SU-DHL-6 (cell line): ENCODE measurements around the gene OSBPL10.

Experiments used
- H2AFZ ChIP-seq: fragments of 200-600 bp; sonication (generic); 2 replicates; pipeline ENCODE4 v1.6.1; 2014; ENCODE audit warnings: low read depth, mild to moderate bottlenecking, moderate library complexity, mixed read lengths, antibody characterized with exemption, low read length; ENCODE audit not compliant: severe bottlenecking
- H3F3A ChIP-seq: fragments of 200-600 bp; shearing (Covaris generic); 2 replicates; pipeline ENCODE4 v1.6.0; 2016; ENCODE audit warnings: antibody characterized with exemption, mild to moderate bottlenecking; ENCODE audit not compliant: insufficient read depth
- H3K27ac ChIP-seq: fragments of 200-600 bp; sonication (generic); 2 replicates; pipeline ENCODE4 v1.5.1; 2016; ENCODE audit warnings: low read depth, mild to moderate bottlenecking, low read length, moderate library complexity, mixed read lengths
- H3K27me3 ChIP-seq: fragments of 200-600 bp; sonication (generic), shearing (Covaris generic); 2 replicates; pipeline ENCODE4 v1.6.0; 2014; ENCODE audit warnings: mild to moderate bottlenecking, low read length
- H3K36me3 ChIP-seq: fragments of 200-600 bp; sonication (generic); 2 replicates; pipeline ENCODE4 v1.6.1; 2014; ENCODE audit warnings: mild to moderate bottlenecking, low read length, mixed read lengths
- H3K4me2 ChIP-seq: fragments of 300-600, 200-600 bp; shearing (Covaris generic), sonication (generic); 2 replicates; pipeline ENCODE4 v1.6.0; 2014; ENCODE audit warnings: low read length, low read depth, mild to moderate bottlenecking; ENCODE audit not compliant: poor library complexity, severe bottlenecking
- H3K4me3 ChIP-seq: fragments of 200-600 bp; sonication (generic); 2 replicates; pipeline ENCODE4 v1.5.1; 2014; ENCODE audit warnings: antibody characterized with exemption, low read length, mild to moderate bottlenecking, mixed read lengths; ENCODE audit not compliant: insufficient read depth, poor library complexity, severe bottlenecking
- H3K79me2 ChIP-seq: fragments of 200-600 bp; sonication (generic); 2 replicates; pipeline ENCODE4 v1.6.1; 2014; ENCODE audit warnings: mild to moderate bottlenecking, low read length, moderate library complexity; ENCODE audit not compliant: insufficient read depth
- H3K9ac ChIP-seq: fragments of 200-600 bp; sonication (generic); 2 replicates; pipeline ENCODE4 v1.7.0; 2014; ENCODE audit warnings: mild to moderate bottlenecking, low read length
- H3K9me2 ChIP-seq: fragments of 200-600 bp; sonication (generic); replicated peaks from 2 replicates; pipeline ENCODE4 v1.6.1; 2014; ENCODE audit warnings: low read length; ENCODE audit not compliant: insufficient read depth
- H3K9me3 ChIP-seq: fragments of 200-600 bp; sonication (generic); 2 replicates; pipeline ENCODE4 v1.6.1; 2014; ENCODE audit warnings: low read length, mixed read lengths; ENCODE audit not compliant: insufficient read depth
- H4K20me1 ChIP-seq: fragments of 200-600 bp; sonication (generic); 2 replicates; pipeline ENCODE4 v1.6.1; 2014; ENCODE audit warnings: low read depth, mild to moderate bottlenecking, antibody characterized with exemption, low read length, moderate library complexity, mixed read lengths
- EZH2phosphoT487 ChIP-seq: fragments of 200-600 bp; sonication (generic), shearing (Covaris generic); conservative IDR thresholded peaks from 2 replicates; pipeline ENCODE4 v1.6.1; 2018; ENCODE audit warnings: mild to moderate bottlenecking, antibody characterized with exemption, low read length, moderate library complexity, mixed read lengths
- TF ChIP-seq, protein P1 (sequence below): fragments of 200-600 bp; sonication (generic); IDR thresholded peaks from one replicate; pipeline ENCODE4 v1.5.1; 2017; ENCODE audit warnings: antibody characterized with exemption, mild to moderate bottlenecking, low read length, moderate library complexity; ENCODE audit not compliant: insufficient read depth, poor library complexity, severe bottlenecking

Gene OSBPL10

DNA sequence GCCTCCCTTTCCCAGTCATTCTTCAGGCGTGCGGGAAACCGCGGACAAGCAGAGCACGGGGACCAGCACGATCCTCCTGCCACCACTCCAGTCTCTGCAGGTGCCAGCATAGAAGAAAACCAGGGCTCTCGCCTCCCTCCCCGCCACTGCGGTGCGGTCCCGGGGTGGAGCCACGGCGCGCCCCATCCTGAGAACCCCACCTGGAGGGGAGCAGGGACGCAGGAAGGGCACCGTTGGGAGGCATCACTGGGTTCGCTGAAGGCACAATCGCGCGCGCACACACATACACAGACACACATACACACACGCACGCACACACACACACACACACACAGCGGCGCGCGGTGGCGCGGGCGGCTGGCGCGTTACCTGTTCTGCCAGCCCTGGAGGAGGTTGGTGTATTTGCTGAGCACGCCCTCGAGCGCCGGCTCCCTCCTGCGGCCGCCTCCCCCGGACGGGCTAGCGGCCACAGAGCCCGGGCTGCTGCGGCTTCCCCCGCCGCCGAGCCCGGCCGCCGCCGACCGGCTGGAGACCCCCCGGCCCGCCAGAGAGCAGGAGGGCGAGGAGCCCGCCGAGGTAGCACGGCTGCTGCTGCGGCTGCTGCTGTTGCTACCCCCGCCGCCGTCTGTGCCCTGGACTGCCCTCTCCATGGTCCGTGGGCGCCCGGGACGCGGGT is 394 bp downstream of the OSBPL10 start:
- Histone ChIP-seq H4K20me1 (no peaks in the 10 kb centered on the region), H2AFZ (peak overlapping the region; percentile 27), H3F3A (peaks cover 39% of the 10 kb centered on the region), H3K4me3 (peak overlapping the region; percentile 78), H3K79me2 (peaks cover 99% of the 10 kb centered on the region), H3K27me3 (no peaks in the 10 kb centered on the region), H3K9me3 (no peaks in the 10 kb centered on the region), H3K9me2 (no peaks in the 10 kb centered on the region), H3K27ac (peak overlapping the region; percentile 98), H3K36me3 (peaks cover 8% of the 10 kb centered on the region), H3K4me2 (peak overlapping the region; percentile 93), H3K9ac (peak overlapping the region; percentile 96)
- no peak for TF ChIP-seq EZH2phosphoT487
- TF ChIP-seq, protein P1, sequence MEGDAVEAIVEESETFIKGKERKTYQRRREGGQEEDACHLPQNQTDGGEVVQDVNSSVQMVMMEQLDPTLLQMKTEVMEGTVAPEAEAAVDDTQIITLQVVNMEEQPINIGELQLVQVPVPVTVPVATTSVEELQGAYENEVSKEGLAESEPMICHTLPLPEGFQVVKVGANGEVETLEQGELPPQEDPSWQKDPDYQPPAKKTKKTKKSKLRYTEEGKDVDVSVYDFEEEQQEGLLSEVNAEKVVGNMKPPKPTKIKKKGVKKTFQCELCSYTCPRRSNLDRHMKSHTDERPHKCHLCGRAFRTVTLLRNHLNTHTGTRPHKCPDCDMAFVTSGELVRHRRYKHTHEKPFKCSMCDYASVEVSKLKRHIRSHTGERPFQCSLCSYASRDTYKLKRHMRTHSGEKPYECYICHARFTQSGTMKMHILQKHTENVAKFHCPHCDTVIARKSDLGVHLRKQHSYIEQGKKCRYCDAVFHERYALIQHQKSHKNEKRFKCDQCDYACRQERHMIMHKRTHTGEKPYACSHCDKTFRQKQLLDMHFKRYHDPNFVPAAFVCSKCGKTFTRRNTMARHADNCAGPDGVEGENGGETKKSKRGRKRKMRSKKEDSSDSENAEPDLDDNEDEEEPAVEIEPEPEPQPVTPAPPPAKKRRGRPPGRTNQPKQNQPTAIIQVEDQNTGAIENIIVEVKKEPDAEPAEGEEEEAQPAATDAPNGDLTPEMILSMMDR: peak; percentile 20

DNA sequence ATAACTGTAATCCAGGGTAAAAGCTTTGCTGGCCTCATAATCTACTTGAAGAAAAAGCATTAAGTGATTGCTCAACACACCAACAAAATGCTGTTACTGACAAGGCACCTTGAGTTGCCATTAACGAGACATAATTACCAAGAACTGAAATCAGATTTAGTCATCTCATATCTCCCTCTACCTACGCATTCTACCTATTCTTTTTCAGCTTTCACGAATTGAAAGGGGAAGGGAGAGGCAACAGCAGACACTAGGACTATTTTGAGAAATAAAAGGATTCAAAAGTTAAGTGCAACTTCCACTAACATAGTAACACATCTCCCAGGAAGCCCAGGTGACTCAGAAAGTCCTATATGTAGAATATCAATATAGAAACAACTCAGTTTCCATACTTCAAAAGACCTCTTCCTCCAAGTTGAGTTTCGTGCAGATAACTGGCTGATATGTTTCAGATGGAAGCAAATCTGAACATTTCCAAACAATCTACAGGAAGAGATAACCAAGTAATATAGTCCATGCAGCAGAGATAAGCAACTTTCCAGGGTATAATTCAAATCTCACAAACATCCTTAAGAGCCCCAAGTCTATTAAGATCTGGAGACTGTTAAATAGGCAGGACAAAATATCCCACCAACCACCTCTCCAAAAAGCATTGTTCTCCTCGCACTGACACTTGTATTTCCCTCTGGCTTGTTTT is 1.9 kb downstream of the OSBPL10 start:
- TF ChIP-seq EZH2phosphoT487: no peak
- TF ChIP-seq, protein P1: no peak
- no peaks in the 10 kb centered on the region for H3K9me2 ChIP-seq
- peak overlapping the region; percentile 78 for H3K4me3 ChIP-seq
- 0 out of 2 replicates have a peak, but pooled peaks cover 2% of the 10 kb centered on the region for H3K36me3 ChIP-seq
- H3K79me2 ChIP-seq: peaks cover 99% of the 10 kb centered on the region
- no peaks in the 10 kb centered on the region for H3K27me3 ChIP-seq
- no peaks in the 10 kb centered on the region for H4K20me1 ChIP-seq
- H3K4me2 ChIP-seq: peak overlapping the region; percentile 93
- H3K27ac ChIP-seq: peak overlapping the region; percentile 98
- no peaks in the 10 kb centered on the region for H3K9me3 ChIP-seq
- H3K9ac ChIP-seq: peak overlapping the region; percentile 96
- no peak overlapping the region for H2AFZ ChIP-seq
- peaks cover 53% of the 10 kb centered on the region for H3F3A ChIP-seq

DNA sequence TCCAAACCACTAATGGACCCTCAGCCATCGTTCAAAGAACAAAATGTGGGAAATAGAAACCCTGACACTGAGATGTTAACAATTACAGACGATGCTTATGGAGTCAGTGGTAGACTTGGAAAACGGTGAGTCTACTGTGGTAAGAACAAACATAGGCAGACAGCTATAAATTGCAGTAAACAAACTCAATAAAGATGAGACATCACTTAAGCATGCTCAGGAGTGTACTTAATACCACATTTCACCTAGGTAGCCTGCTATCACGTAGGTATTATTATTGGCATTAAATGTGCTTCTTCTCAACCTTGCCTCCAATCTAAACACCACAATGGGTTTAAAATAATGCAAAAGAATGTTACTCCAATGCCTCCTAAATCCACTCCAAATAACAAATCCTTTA is 2.5 kb downstream of the OSBPL10 start:
- Histone ChIP-seq H3K9me2 (no peaks in the 10 kb centered on the region), H3K79me2 (peaks cover 99% of the 10 kb centered on the region), H3K36me3 (0 out of 2 replicates have a peak, but pooled peaks cover 2% of the 10 kb centered on the region), H3K9me3 (no peaks in the 10 kb centered on the region), H3F3A (peaks cover 59% of the 10 kb centered on the region), H3K27me3 (no peaks in the 10 kb centered on the region), H3K27ac (peak overlapping the region; percentile 98), H3K9ac (peak overlapping the region; percentile 96), H4K20me1 (no peaks in the 10 kb centered on the region), H2AFZ (no peak overlapping the region), H3K4me2 (peak overlapping the region; percentile 93), H3K4me3 (peak overlapping the region; percentile 78)
- TF ChIP-seq, protein P1: no peak
- no peak for TF ChIP-seq EZH2phosphoT487
